PFSK-1 (cell line): Measurements from ENCODE around the gene XCL2.

Experiments used
- FOXP2 ChIP-seq: optimal IDR thresholded peaks from 2 replicates; pipeline ENCODE3; 2011; ENCODE audit warnings: borderline replicate concordance, control low read depth, inconsistent platforms; ENCODE audit not compliant: insufficient read depth; ENCODE audit errors: extremely low read length, extremely low read depth
- POLR2AphosphoS5 ChIP-seq: IDR thresholded peaks from 2 replicates; pipeline ENCODE4 v1.6.1; 2012; ENCODE audit warnings: low read depth, mild to moderate bottlenecking, control low read depth, low read length, moderate library complexity
- SIN3A ChIP-seq: IDR thresholded peaks from 2 replicates; pipeline ENCODE4 v1.6.1; 2012; ENCODE audit warnings: mild to moderate bottlenecking, low read length, moderate library complexity, borderline replicate concordance; ENCODE audit not compliant: insufficient read depth
- TAF1 ChIP-seq: IDR thresholded peaks from 2 replicates; pipeline ENCODE4 v1.6.1; 2012; ENCODE audit warnings: low read length, control low read depth, borderline replicate concordance; ENCODE audit not compliant: insufficient read depth
- TF ChIP-seq, protein P1 (sequence below), 2 experiments: IDR thresholded peaks; 2 replicates each; pipeline versions ENCODE4 v1.6.1 to v1.8.0; 2011 to 2012; ENCODE audit warnings: low read depth in 2 of 2, low read length in 2 of 2, control low read depth in 1 of 2, inconsistent platforms in 1 of 2, mild to moderate bottlenecking in 1 of 2, moderate library complexity in 1 of 2; ENCODE audit not compliant: insufficient read depth in 1 of 2

- TF ChIP-seq, protein P1, sequence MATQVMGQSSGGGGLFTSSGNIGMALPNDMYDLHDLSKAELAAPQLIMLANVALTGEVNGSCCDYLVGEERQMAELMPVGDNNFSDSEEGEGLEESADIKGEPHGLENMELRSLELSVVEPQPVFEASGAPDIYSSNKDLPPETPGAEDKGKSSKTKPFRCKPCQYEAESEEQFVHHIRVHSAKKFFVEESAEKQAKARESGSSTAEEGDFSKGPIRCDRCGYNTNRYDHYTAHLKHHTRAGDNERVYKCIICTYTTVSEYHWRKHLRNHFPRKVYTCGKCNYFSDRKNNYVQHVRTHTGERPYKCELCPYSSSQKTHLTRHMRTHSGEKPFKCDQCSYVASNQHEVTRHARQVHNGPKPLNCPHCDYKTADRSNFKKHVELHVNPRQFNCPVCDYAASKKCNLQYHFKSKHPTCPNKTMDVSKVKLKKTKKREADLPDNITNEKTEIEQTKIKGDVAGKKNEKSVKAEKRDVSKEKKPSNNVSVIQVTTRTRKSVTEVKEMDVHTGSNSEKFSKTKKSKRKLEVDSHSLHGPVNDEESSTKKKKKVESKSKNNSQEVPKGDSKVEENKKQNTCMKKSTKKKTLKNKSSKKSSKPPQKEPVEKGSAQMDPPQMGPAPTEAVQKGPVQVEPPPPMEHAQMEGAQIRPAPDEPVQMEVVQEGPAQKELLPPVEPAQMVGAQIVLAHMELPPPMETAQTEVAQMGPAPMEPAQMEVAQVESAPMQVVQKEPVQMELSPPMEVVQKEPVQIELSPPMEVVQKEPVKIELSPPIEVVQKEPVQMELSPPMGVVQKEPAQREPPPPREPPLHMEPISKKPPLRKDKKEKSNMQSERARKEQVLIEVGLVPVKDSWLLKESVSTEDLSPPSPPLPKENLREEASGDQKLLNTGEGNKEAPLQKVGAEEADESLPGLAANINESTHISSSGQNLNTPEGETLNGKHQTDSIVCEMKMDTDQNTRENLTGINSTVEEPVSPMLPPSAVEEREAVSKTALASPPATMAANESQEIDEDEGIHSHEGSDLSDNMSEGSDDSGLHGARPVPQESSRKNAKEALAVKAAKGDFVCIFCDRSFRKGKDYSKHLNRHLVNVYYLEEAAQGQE (IDR thresholded peaks at IDR 0.05; ENCODE audit: insufficient read depth in 1 of 2, low read depth in 2 of 2, low read length in 2 of 2): no peak
- TF ChIP-seq POLR2AphosphoS5 (no peak), SIN3A (no peak), TAF1 (no peak), FOXP2 (no peak)
Measured at GRCh38 chr1:168555508-168556046, 11.8 kb upstream of the XCL2 start.
